ENCODE measurements around the gene PLCB1.

DNA sequence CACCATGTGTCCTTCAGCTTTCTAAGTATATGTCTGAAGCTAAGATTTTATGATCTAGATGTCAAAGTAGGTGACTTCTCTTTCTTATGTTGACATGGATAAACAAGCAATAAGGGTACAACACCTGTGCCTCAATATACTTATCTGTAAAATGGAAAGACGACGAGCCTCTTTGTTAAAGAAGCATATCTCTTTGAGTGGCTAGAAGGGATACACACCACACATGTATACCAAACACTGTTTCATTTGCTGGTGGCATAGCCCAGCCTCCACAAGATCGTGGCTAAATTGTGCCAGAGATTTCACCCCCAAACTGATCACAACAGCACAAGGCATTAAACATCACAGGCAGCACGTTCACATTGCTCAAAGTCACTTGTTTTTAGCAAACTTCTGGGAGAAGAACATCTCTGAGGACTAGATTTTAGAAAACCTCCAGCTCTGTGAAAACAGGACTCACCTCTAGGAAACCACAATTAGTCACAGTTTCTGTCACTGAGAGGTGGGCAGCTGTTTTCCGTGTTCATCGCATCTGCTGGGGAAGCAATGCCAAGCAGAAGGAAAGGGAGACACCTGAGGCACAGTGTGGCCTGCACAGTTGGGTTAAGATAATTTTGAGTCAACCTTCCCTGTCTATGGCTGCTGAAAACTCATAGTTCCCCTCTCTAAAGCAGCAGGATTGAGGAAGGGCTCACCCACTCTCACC is 673.8 kb downstream of the PLCB1 start:
- TF ChIP-seq, protein P1, sequence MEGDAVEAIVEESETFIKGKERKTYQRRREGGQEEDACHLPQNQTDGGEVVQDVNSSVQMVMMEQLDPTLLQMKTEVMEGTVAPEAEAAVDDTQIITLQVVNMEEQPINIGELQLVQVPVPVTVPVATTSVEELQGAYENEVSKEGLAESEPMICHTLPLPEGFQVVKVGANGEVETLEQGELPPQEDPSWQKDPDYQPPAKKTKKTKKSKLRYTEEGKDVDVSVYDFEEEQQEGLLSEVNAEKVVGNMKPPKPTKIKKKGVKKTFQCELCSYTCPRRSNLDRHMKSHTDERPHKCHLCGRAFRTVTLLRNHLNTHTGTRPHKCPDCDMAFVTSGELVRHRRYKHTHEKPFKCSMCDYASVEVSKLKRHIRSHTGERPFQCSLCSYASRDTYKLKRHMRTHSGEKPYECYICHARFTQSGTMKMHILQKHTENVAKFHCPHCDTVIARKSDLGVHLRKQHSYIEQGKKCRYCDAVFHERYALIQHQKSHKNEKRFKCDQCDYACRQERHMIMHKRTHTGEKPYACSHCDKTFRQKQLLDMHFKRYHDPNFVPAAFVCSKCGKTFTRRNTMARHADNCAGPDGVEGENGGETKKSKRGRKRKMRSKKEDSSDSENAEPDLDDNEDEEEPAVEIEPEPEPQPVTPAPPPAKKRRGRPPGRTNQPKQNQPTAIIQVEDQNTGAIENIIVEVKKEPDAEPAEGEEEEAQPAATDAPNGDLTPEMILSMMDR (IDR thresholded peaks at IDR 0.05): no peak
- no peak for TF ChIP-seq POLR2A (IDR thresholded peaks at IDR 0.05)

Data from Peyer's patch (tissue), 4 donors.